PC-9 (cell line): ENCODE data around the gene CCDC12. TPM values are rescaled to one million over a fixed set of nuclear protein-coding genes. Genes with fewer than 3 reads are reported as not detected.

Source experiments
- BruUV-seq: library from RNA; stranded (reverse); fragments of 400-500 nt; replicated peaks from 2 replicates; lab custom pipeline; 2021; lab: Mats Ljungman, UMichigan
- CTCF ChIA-PET: fragments of 300-600 bp; sonication (Branson Sonifier 250); formaldehyde crosslinking; loops from one replicate; lab custom pipeline; 2022; ENCODE audit warnings: antibody characterized with exemption; lab: Charles Lee
- POLR2A ChIA-PET: fragments of 300-600 bp; sonication (Branson Sonifier 250); formaldehyde crosslinking; loops from one replicate; lab custom pipeline; 2022; ENCODE audit warnings: antibody characterized with exemption; ENCODE audit not compliant: unreplicated experiment; lab: Charles Lee
- DNase-seq, 2 experiments: peaks; one replicate each; pipeline versions ENCODE4 v3.0.0 to v3.0.0-alpha.2; 2015 to 2022; ENCODE audit warnings: mixed read lengths in 1 of 2
- H2AFZ ChIP-seq: fragments of 200-600 bp; sonication (generic); 2 replicates; pipeline ENCODE4 v1.8.1; 2017; ENCODE audit warnings: antibody characterized with exemption
- H3F3A ChIP-seq: fragments of 200-600 bp; sonication (generic); 2 replicates; pipeline ENCODE4 v1.8.1; 2017; ENCODE audit warnings: antibody characterized with exemption, mild to moderate bottlenecking, low read depth; ENCODE audit not compliant: insufficient read depth
- H3K27ac ChIP-seq: fragments of 200-600 bp; sonication (generic); 2 replicates; pipeline ENCODE4 v1.6.1; 2016; ENCODE audit warnings: mixed run types
- H3K27me3 ChIP-seq: fragments of 200-600 bp; sonication (generic); 2 replicates; pipeline ENCODE4 v1.6.1; 2016; ENCODE audit warnings: low read depth, mixed run types; ENCODE audit not compliant: insufficient read depth
- H3K36me3 ChIP-seq: fragments of 200-600 bp; sonication (generic); 2 replicates; pipeline ENCODE4 v1.6.1; 2016; ENCODE audit warnings: low read depth, mixed run types
- H3K4me1 ChIP-seq: fragments of 200-600 bp; sonication (generic); replicated peaks from 2 replicates; pipeline ENCODE4 v1.6.1; 2016; ENCODE audit warnings: mixed run types; ENCODE audit not compliant: insufficient read depth
- H3K4me2 ChIP-seq: fragments of 200-600 bp; sonication (generic); 2 replicates; pipeline ENCODE4 v1.6.1; 2017; ENCODE audit warnings: mixed run types
- H3K4me3 ChIP-seq: fragments of 200-600 bp; sonication (generic); 2 replicates; pipeline ENCODE4 v1.6.1; 2016; ENCODE audit warnings: mixed run types
- H3K79me2 ChIP-seq: fragments of 200-600 bp; sonication (generic); 2 replicates; pipeline ENCODE4 v1.6.1; 2017; ENCODE audit warnings: low read depth, mixed run types
- H3K9me2 ChIP-seq: fragments of 200-600 bp; sonication (generic); 2 replicates; pipeline ENCODE4 v1.8.1; 2017; ENCODE audit warnings: mild to moderate bottlenecking; ENCODE audit not compliant: insufficient read depth
- H3K9me3 ChIP-seq: fragments of 200-600 bp; sonication (generic); 2 replicates; pipeline ENCODE4 v1.8.1; 2016; ENCODE audit warnings: low read depth; ENCODE audit not compliant: insufficient read depth
- H4K20me1 ChIP-seq: fragments of 200-600 bp; sonication (generic); 2 replicates; pipeline ENCODE4 v1.8.1; 2017; ENCODE audit not compliant: insufficient read depth
- CTCF ChIP-seq: fragments of 200-600 bp; sonication (generic); conservative IDR thresholded peaks from 2 replicates; pipeline ENCODE4 v1.6.1; 2017; ENCODE audit warnings: mixed run types, antibody characterized with exemption, mild to moderate bottlenecking, moderate library complexity
- EZH2 ChIP-seq: fragments of 200-600 bp; sonication (generic); IDR thresholded peaks from 2 replicates; pipeline ENCODE4 v1.8.0; 2017; ENCODE audit warnings: antibody characterized with exemption, low read depth
- intact Hi-C: fragments of 100-400 bp; cut with micrococcal nuclease; formaldehyde crosslinking; loops from one replicate; pipeline ENCODE4 v1.10.0; 2022; ENCODE audit not compliant: unreplicated experiment
- total RNA-seq: library from RNA; stranded (reverse); gene quantifications from 2 replicates; pipeline ENCODE4 v1.2.3, GENCODE V29; 2021

CCDC12 gene
- total RNA-seq, 1 experiment from 2014 or later = 39.3 TPM

- no peaks in the 10 kb centered on the region for H3K4me1 ChIP-seq
- H3K36me3 ChIP-seq = no peaks in the 10 kb centered on the region
- H3K27me3 ChIP-seq = no peaks in the 10 kb centered on the region
- BruUV-seq = no TSS peak
- DNase-seq = no peak
- no peaks in the 10 kb centered on the region for H3K9me3 ChIP-seq
- H3K79me2 ChIP-seq = no peaks in the 10 kb centered on the region
- intact Hi-C loops = no loop called here
- H3K9me2 ChIP-seq = no peaks in the 10 kb centered on the region
- H3F3A ChIP-seq = no peaks in the 10 kb centered on the region; the same call in 1 of the 2 replicates
- no peak overlapping the region for H3K4me2 ChIP-seq
- ChIA-PET POLR2A (no interaction called here), CTCF (no interaction called here)
- no peak overlapping the region for H2AFZ ChIP-seq
- TF ChIP-seq CTCF = no peak
- no peak for TF ChIP-seq EZH2
- no peaks in the 10 kb centered on the region for H4K20me1 ChIP-seq
- no peak overlapping the region for H3K27ac ChIP-seq
- H3K4me3 ChIP-seq = no peak overlapping the region
Measured at GRCh38 chr3:46989146-46989810, 12.7 kb upstream of the CCDC12 start.

GRCh38 chr3:46988616-46989015, 12.1 kb upstream of the CCDC12 start:
- H3K4me3 ChIP-seq = no peak overlapping the region
- no peaks in the 10 kb centered on the region for H3K4me1 ChIP-seq
- BruUV-seq = TSS peak; percentile 21
- intact Hi-C loops = no loop called here
- no peak overlapping the region for H2AFZ ChIP-seq
- POLR2A ChIA-PET = no interaction called here
- H3K4me2 ChIP-seq = no peak overlapping the region
- CTCF ChIA-PET = no interaction called here
- no peaks in the 10 kb centered on the region for H4K20me1 ChIP-seq
- H3K9me3 ChIP-seq = no peaks in the 10 kb centered on the region
- TF ChIP-seq CTCF = no peak
- no peak overlapping the region for H3K27ac ChIP-seq
- H3K9me2 ChIP-seq = no peaks in the 10 kb centered on the region
- no peaks in the 10 kb centered on the region; the same call in 1 of the 2 replicates for H3F3A ChIP-seq
- H3K79me2 ChIP-seq = no peaks in the 10 kb centered on the region
- H3K36me3 ChIP-seq = no peaks in the 10 kb centered on the region
- DNase-seq = no peak
- H3K27me3 ChIP-seq = no peaks in the 10 kb centered on the region

- no peaks in the 10 kb centered on the region for H3K27me3 ChIP-seq
- H3K4me3 ChIP-seq = no peak overlapping the region
- H3K4me2 ChIP-seq = no peak overlapping the region
- no peak overlapping the region for H3K27ac ChIP-seq
- peaks cover 2% of the 10 kb centered on the region for H3K4me1 ChIP-seq
- intact Hi-C loops = no loop called here
- no peaks in the 10 kb centered on the region for H3K79me2 ChIP-seq
- H3K36me3 ChIP-seq = no peaks in the 10 kb centered on the region
- H4K20me1 ChIP-seq = no peaks in the 10 kb centered on the region
- H3F3A ChIP-seq = no peaks in the 10 kb centered on the region; the same call in 1 of the 2 replicates
- POLR2A ChIA-PET = interaction anchor here (0.6 kb wide), 3 partner anchors 11 to 393 kb away, joined by 3 to 11 read pairs (median 4); partner anchors contain the start of gene PTPN23
- CTCF ChIA-PET = interaction anchor here (0.5 to 0.6 kb wide), 2 partner anchors 49 to 384 kb away, joined by 4 read pairs; no protein-coding TSS in a partner anchor
- no TSS peak for BruUV-seq
- H3K9me2 ChIP-seq = no peaks in the 10 kb centered on the region
- DNase-seq = peak in 1 of 2 experiments; percentile 82
- TF ChIP-seq EZH2 (no peak), CTCF (no peak)
- no peaks in the 10 kb centered on the region for H3K9me3 ChIP-seq
- H2AFZ ChIP-seq = no peak overlapping the region
Measured at GRCh38 chr3:46987743-46988401, 11.3 kb upstream of the CCDC12 start.
